H1 (cell line): Measurements from ENCODE around the gene SRPX2. TPM values are rescaled to one million over a fixed set of nuclear protein-coding genes. Genes with fewer than 3 reads are reported as not detected.

Source experiments
- CTCF ChIA-PET: fragments of 300-600 bp; sonication (Branson Sonifier 250); formaldehyde crosslinking; loops from one replicate; lab custom pipeline; 2021; ENCODE audit not compliant: partially characterized antibody; lab: Charles Lee
- POLR2A ChIA-PET: fragments of 300-600 bp; sonication (Branson Sonifier 250); formaldehyde crosslinking; loops from one replicate; lab custom pipeline; 2021; ENCODE audit warnings: inconsistent platforms; ENCODE audit not compliant: partially characterized antibody; lab: Charles Lee
- DNase-seq, 2 experiments: peaks; one replicate each; pipeline versions ENCODE4 v3.0.0 to v3.0.0-alpha.2; 2010 to 2022; ENCODE audit warnings: low spot score in 2 of 2, low read depth in 1 of 2, mixed read lengths in 1 of 2
- FAIRE-seq: peaks from 2 replicates; lab custom pipeline; 2011; peaks lifted over from hg19 to GRCh38; lab: Jason Lieb, UNC
- H2AFZ ChIP-seq: 2 replicates; pipeline ENCODE4 v1.8.1; 2012; ENCODE audit warnings: low read length, inconsistent platforms
- H2AK5ac ChIP-seq: 2 replicates; pipeline ENCODE4 v1.6.1; 2013; ENCODE audit warnings: low read depth, low read length
- H2BK120ac ChIP-seq: replicated peaks from 2 replicates; pipeline ENCODE3; 2013; ENCODE audit warnings: low read depth, low read length, inconsistent platforms
- H2BK12ac ChIP-seq: 2 replicates; pipeline ENCODE4 v1.6.1; 2013; ENCODE audit warnings: low read depth, low read length
- H2BK15ac ChIP-seq: 2 replicates; pipeline ENCODE4 v1.6.1; 2013; ENCODE audit warnings: low read length
- H2BK20ac ChIP-seq: 2 replicates; pipeline ENCODE4 v1.6.1; 2013; ENCODE audit warnings: low read length
- H2BK5ac ChIP-seq: 2 replicates; pipeline ENCODE4 v1.6.1; 2013; ENCODE audit warnings: low read depth, low read length
- H3K14ac ChIP-seq: 2 replicates; pipeline ENCODE4 v1.6.1; 2013; ENCODE audit warnings: inconsistent platforms; ENCODE audit not compliant: insufficient read length
- H3K18ac ChIP-seq: 2 replicates; pipeline ENCODE4 v1.6.1; 2013; ENCODE audit warnings: low read length; ENCODE audit errors: extremely low read depth
- H3K23ac ChIP-seq: 2 replicates; pipeline ENCODE4 v1.6.1; 2013; ENCODE audit warnings: inconsistent platforms; ENCODE audit not compliant: insufficient read length
- H3K23me2 ChIP-seq: 2 replicates; pipeline ENCODE4 v1.6.1; 2013; ENCODE audit warnings: low read depth, low read length
- H3K27ac ChIP-seq: 2 replicates; pipeline ENCODE4 v1.6.1; 2011; ENCODE audit warnings: low read depth, low read length, inconsistent platforms
- H3K27me3 ChIP-seq, 4 experiments: replicated peaks in 1 of 4; 1 replicate in 1 of 4; 2 replicates in 3 of 4; pipeline versions ENCODE4 v1.6.1 to v1.8.1; 2011 to 2013; ENCODE audit warnings: low read length in 3 of 4, mild to moderate bottlenecking in 3 of 4, inconsistent platforms in 2 of 4, mixed read lengths in 2 of 4, moderate library complexity in 1 of 4; ENCODE audit not compliant: control insufficient read depth in 3 of 4, insufficient read depth in 3 of 4; ENCODE audit errors: extremely low read depth in 1 of 4
- H3K36me3 ChIP-seq, 4 experiments: 2 replicates each; pipeline versions ENCODE4 v1.6.1 to v1.8.1; 2011 to 2013; ENCODE audit warnings: mild to moderate bottlenecking in 4 of 4, low read length in 3 of 4, moderate library complexity in 2 of 4, control low read depth in 1 of 4, inconsistent platforms in 1 of 4; ENCODE audit not compliant: insufficient read depth in 4 of 4, control insufficient read depth in 2 of 4
- H3K4ac ChIP-seq: replicated peaks from 2 replicates; pipeline ENCODE3; 2013; ENCODE audit warnings: low read length, low read depth, mixed read lengths, inconsistent platforms; ENCODE audit not compliant: insufficient read length
- H3K4me1 ChIP-seq, 4 experiments: replicated peaks in 1 of 4; 1 replicate in 1 of 4; 2 replicates in 3 of 4; pipeline versions ENCODE4 v1.6.1 to v1.8.1; 2011 to 2013; ENCODE audit warnings: low read length in 3 of 4, inconsistent platforms in 2 of 4, mixed read lengths in 1 of 4; ENCODE audit not compliant: insufficient read depth in 4 of 4, control insufficient read depth in 3 of 4
- H3K4me2 ChIP-seq, 2 experiments: 2 replicates each; pipeline versions ENCODE4 v1.6.1 to v1.8.1; 2011 to 2013; ENCODE audit warnings: low read depth in 2 of 2, low read length in 2 of 2, control low read depth in 1 of 2, inconsistent platforms in 1 of 2, mild to moderate bottlenecking in 1 of 2; ENCODE audit not compliant: insufficient read depth in 1 of 2
- H3K4me3 ChIP-seq, 4 experiments: fragments of 200-600, 300-600 bp in 1 of 4; sonication (generic), shearing (Covaris generic), sonication (Bioruptor Twin) in 1 of 4; 2 replicates each; pipeline versions ENCODE4 v1.5.1 to v1.8.1; 2011 to 2016; ENCODE audit warnings: low read length in 4 of 4, low read depth in 3 of 4, control low read depth in 2 of 4, inconsistent platforms in 2 of 4, mild to moderate bottlenecking in 2 of 4, mixed read lengths in 1 of 4, moderate library complexity in 1 of 4; ENCODE audit not compliant: insufficient read depth in 2 of 4; ENCODE audit errors: extremely low read depth in 1 of 4
- H3K56ac ChIP-seq: replicated peaks from 2 replicates; pipeline ENCODE3; 2013; ENCODE audit warnings: low read depth, mild to moderate bottlenecking, mixed read lengths, low read length, inconsistent platforms; ENCODE audit not compliant: insufficient read length
- H3K79me1 ChIP-seq: 2 replicates; pipeline ENCODE4 v1.6.1; 2013; ENCODE audit warnings: low read depth, low read length, control low read depth
- H3K79me2 ChIP-seq, 2 experiments: 2 replicates each; pipeline versions ENCODE4 v1.6.1 to v1.8.1; 2012 to 2013; ENCODE audit warnings: low read length in 2 of 2, mild to moderate bottlenecking in 2 of 2, inconsistent platforms in 1 of 2; ENCODE audit not compliant: insufficient read depth in 2 of 2, control insufficient read depth in 1 of 2
- H3K9ac ChIP-seq, 4 experiments: replicated peaks in 1 of 4; 1 replicate in 1 of 4; 2 replicates in 3 of 4; pipeline versions ENCODE4 v1.6.1 to v1.8.1; 2011 to 2013; ENCODE audit warnings: low read depth in 3 of 4, low read length in 3 of 4, control low read depth in 2 of 4, mild to moderate bottlenecking in 2 of 4, moderate library complexity in 2 of 4, inconsistent platforms in 1 of 4; ENCODE audit errors: extremely low read depth in 1 of 4
- H3K9me3 ChIP-seq, 2 experiments: 2 replicates each; pipeline versions ENCODE4 v1.6.1 to v1.8.1; 2012 to 2013; ENCODE audit warnings: mild to moderate bottlenecking in 2 of 2, moderate library complexity in 2 of 2, control low read depth in 1 of 2, inconsistent platforms in 1 of 2, low read depth in 1 of 2, low read length in 1 of 2, mixed read lengths in 1 of 2; ENCODE audit not compliant: insufficient read depth in 2 of 2
- H4K20me1 ChIP-seq, 2 experiments: replicated peaks in 1 of 2; 2 replicates each; pipeline versions ENCODE3 to v1.8.1; 2011 to 2013; ENCODE audit warnings: inconsistent platforms in 2 of 2, low read length in 2 of 2, mild to moderate bottlenecking in 1 of 2; ENCODE audit not compliant: insufficient read depth in 2 of 2, control insufficient read depth in 1 of 2
- H4K5ac ChIP-seq: 2 replicates; pipeline ENCODE4 v1.6.1; 2013; ENCODE audit warnings: low read length, low read depth, mixed read lengths, inconsistent platforms; ENCODE audit not compliant: insufficient read length
- H4K8ac ChIP-seq: 2 replicates; pipeline ENCODE4 v1.8.0; 2013; ENCODE audit warnings: mild to moderate bottlenecking, moderate library complexity, low read length, inconsistent platforms; ENCODE audit not compliant: insufficient read depth; ENCODE audit errors: extremely low read depth
- H4K91ac ChIP-seq: replicated peaks from 2 replicates; pipeline ENCODE3; 2013; ENCODE audit warnings: low read length, mixed read lengths, inconsistent platforms; ENCODE audit not compliant: insufficient read length
- FOSL1 ChIP-seq: IDR thresholded peaks from 2 replicates; pipeline ENCODE4 v1.6.1; 2011; ENCODE audit warnings: mild to moderate bottlenecking, low read depth, low read length, moderate library complexity; ENCODE audit not compliant: insufficient read depth
- KDM5A ChIP-seq: fragments of 200-600 bp; IDR thresholded peaks from 2 replicates; pipeline ENCODE4 v1.7.1; 2012; ENCODE audit warnings: mild to moderate bottlenecking, low read length, inconsistent platforms, mixed read lengths
- MAFK ChIP-seq: IDR thresholded peaks from 2 replicates; pipeline ENCODE4 v1.6.1; 2012; ENCODE audit warnings: low read depth, mild to moderate bottlenecking, improper control_type of control experiment, low read length
- POLR2A ChIP-seq, 2 experiments: IDR thresholded peaks; 1 replicate in 1 of 2; 2 replicates in 1 of 2; pipeline ENCODE4 v1.6.1; 2011; ENCODE audit warnings: low read depth in 2 of 2, low read length in 2 of 2, mild to moderate bottlenecking in 2 of 2; ENCODE audit errors: control extremely low read depth in 1 of 2
- RNF2 ChIP-seq: fragments of 200-900, 300-1000 bp; sonication (generic); IDR thresholded peaks from 2 replicates; pipeline ENCODE4 v1.7.1; 2016; ENCODE audit warnings: borderline replicate concordance, low read depth, mild to moderate bottlenecking, antibody characterized with exemption, low read length; ENCODE audit not compliant: poor library complexity, severe bottlenecking; ENCODE audit errors: missing control alignments
- SAP30 ChIP-seq: fragments of 300-600 bp; sonication (generic); IDR thresholded peaks from 2 replicates; pipeline ENCODE4 v1.7.1; 2012; ENCODE audit warnings: low read length, moderate library complexity, mild to moderate bottlenecking, inconsistent platforms; ENCODE audit not compliant: insufficient read depth, insufficient replicate concordance
- YY1 ChIP-seq: IDR thresholded peaks from 2 replicates; pipeline ENCODE4 v1.6.1; 2011; ENCODE audit warnings: low read depth, mild to moderate bottlenecking, low read length
- WGBS, 2 experiments: shearing (Covaris generic) in 1 of 2; methylation state at CpG; one replicate each; pipeline versions ENCODE4 v1.1.6 to v1.1.7; 2013 to 2015; ENCODE audit warnings: low lambda C conversion rate in 2 of 2, mixed read lengths in 2 of 2, inconsistent platforms in 1 of 2, low coverage in 1 of 2, missing lambda C conversion rate in 1 of 2; ENCODE audit not compliant: insufficient replicate concordance in 2 of 2, insufficient coverage in 1 of 2, insufficient read length in 1 of 2; ENCODE audit errors: extremely low coverage in 1 of 2, missing lambda C conversion rate in 1 of 2; 5-methylcytosine and 5-hydroxymethylcytosine counted together
- polyA plus RNA-seq, 7 experiments: library from polyadenylated mRNA; depleted of rRNA in 3 of 7; stranded (reverse) in 5 of 7; unstranded in 2 of 7; fragments of >200 nt in 5 of 7; fragments of 200-250 nt in 2 of 7; gene quantifications; 1 replicate in 5 of 7; 2 replicates in 1 of 7; 4 replicates in 1 of 7; pipeline versions ENCODE4 v1.2.1 to v1.2.3, GENCODE V29; 2011 to 2013; ENCODE audit warnings: missing spikeins in 2 of 7, mixed read lengths in 2 of 7
- total RNA-seq: library from RNA; stranded (reverse); fragmentation: NEBNext Ultra II Directional; extraction: Animal tissue kit (Norgen Biotek cat#: 25700); gene quantifications from 2 replicates; pipeline ENCODE4 v1.2.1, GENCODE V29; 2021
- TF ChIP-seq, protein P1 (sequence below), 3 experiments: IDR thresholded peaks; 1 replicate in 2 of 3; 2 replicates in 1 of 3; pipeline versions ENCODE4 v1.5.1 to v1.6.1; 2011; ENCODE audit warnings: low read length in 3 of 3, mild to moderate bottlenecking in 3 of 3, inconsistent platforms in 2 of 3, low read depth in 1 of 3, moderate library complexity in 1 of 3; ENCODE audit not compliant: insufficient read depth in 1 of 3; ENCODE audit errors: control extremely low read depth in 1 of 3

Gene SRPX2
- total and polyA plus RNA-seq, 2 of the 8 experiments (the other 6 are each of a cell fraction or from before 2014, with no cell fraction given), result not detected

DNA sequence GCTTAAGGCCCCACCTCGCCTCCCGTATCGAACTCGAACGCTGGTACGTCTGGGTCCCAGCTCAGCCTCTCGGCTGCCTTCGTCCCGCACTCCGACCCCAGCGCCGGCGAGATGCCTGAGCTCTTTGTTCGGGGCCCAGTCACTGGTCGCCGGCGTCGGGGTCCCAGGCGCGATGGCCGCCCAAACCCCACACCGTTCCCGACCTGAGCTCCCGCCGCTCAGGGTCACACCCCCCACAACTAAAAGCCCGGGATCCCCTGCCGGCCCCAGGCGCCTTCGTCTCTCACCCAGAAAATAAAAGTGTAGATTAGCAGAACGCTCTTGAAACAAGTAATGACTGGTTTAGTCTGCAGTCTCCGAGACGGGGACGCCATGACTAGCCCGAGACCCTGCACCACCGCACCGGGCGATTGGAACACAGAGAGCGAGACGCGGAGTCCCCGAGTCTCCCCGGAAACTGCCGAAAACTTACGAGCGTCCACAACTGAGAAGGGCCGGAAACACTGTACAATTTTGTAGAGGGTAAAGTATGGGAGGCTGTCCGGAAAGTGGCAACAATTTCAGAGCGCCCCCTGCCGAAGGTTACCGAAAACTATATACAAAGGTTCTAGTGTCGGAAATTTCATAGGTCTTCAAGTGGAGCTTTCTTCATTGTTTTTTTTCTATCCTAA lies 7.5 kb upstream of the SRPX2 start, which contains the start of gene TSPAN6:
TSPAN6 (minus strand) TSS at position 486 of the 671 bp plus-strand sequence; CDS start at position 374, 112 bp downstream.
- H3K4me2 ChIP-seq, result peak within 1 kb of the TSS; percentile 69 to 94
- H3K36me3 ChIP-seq, result peaks cover 1 to 29% (median 9%) of the 10 kb centered on the region in 4 experiments; a peak in 5 of 8 replicates
- H2BK15ac ChIP-seq, result no peak within 1 kb of the TSS
- peaks cover 0 to 4% of the 10 kb centered on the region in 2 experiments; a peak in 2 of 4 replicates for H3K79me2 ChIP-seq
- FAIRE-seq (peak; percentile 92), DNase-seq (peak; percentile 47 to 81)
- peak within 1 kb of the TSS; percentile 32; the same call in 1 of the 2 replicates for H2AFZ ChIP-seq
- H3K23ac ChIP-seq, result no peak within 1 kb of the TSS
- ChIA-PET POLR2A (interaction anchor here (0.6 to 1.9 kb wide), 16 partner anchors 10 to 233 kb away, joined by 3 to 14 read pairs (median 4); no protein-coding TSS in a partner anchor), CTCF (interaction anchor here (0.7 to 2.1 kb wide), 12 partner anchors 10 to 189 kb away, joined by 3 to 7 read pairs (median 4); no protein-coding TSS in a partner anchor)
- H3K14ac ChIP-seq, result no peak within 1 kb of the TSS
- H2BK5ac ChIP-seq, result no peak within 1 kb of the TSS; the same call in 1 of the 2 replicates
- H3K27me3 ChIP-seq, result no peaks in the 10 kb centered on the region
- peak within 1 kb of the TSS; percentile 30 for H3K56ac ChIP-seq
- H4K8ac ChIP-seq, result peak within 1 kb of the TSS; percentile 96
- H4K5ac ChIP-seq, result peak within 1 kb of the TSS; percentile 68
- no peak within 1 kb of the TSS for H4K91ac ChIP-seq
- H3K18ac ChIP-seq, result no peak within 1 kb of the TSS; the same call in 1 of the 2 replicates
- H2BK120ac ChIP-seq, result no peak within 1 kb of the TSS
- peak within 1 kb of the TSS; percentile 82 to 94 (median 88) for H3K9ac ChIP-seq
- no peaks in the 10 kb centered on the region for H4K20me1 ChIP-seq
- no peak within 1 kb of the TSS for H3K4ac ChIP-seq
- H2BK12ac ChIP-seq, result no peak within 1 kb of the TSS
- H3K23me2 ChIP-seq, result no peaks in the 10 kb centered on the region
- H2AK5ac ChIP-seq, result no peak within 1 kb of the TSS; the same call in 1 of the 2 replicates
- H3K9me3 ChIP-seq, result no peaks in the 10 kb centered on the region
- no peaks in the 10 kb centered on the region for H3K79me1 ChIP-seq
- 1% methylated on average over 13 of the region's 51 CpGs; no CpG with 5 or more reads in 1 of the 2 experiments for WGBS, 2 experiments
- H3K4me1 ChIP-seq, result peaks cover 0 to 2% (median 0%) of the 10 kb centered on the region in 4 experiments; a peak in 1 of 7 replicates
- peak within 1 kb of the TSS; percentile 63 to 86 (median 75) for H3K4me3 ChIP-seq
- no peak within 1 kb of the TSS for H2BK20ac ChIP-seq
- H3K27ac ChIP-seq, result peak within 1 kb of the TSS; percentile 88
- TF ChIP-seq FOSL1, result no peak
- TF ChIP-seq MAFK, result no peak
- TF ChIP-seq YY1, result peak; percentile 77; the same call in 1 of the 2 replicates
- TF ChIP-seq KDM5A, result no peak
- TF ChIP-seq, protein P1, sequence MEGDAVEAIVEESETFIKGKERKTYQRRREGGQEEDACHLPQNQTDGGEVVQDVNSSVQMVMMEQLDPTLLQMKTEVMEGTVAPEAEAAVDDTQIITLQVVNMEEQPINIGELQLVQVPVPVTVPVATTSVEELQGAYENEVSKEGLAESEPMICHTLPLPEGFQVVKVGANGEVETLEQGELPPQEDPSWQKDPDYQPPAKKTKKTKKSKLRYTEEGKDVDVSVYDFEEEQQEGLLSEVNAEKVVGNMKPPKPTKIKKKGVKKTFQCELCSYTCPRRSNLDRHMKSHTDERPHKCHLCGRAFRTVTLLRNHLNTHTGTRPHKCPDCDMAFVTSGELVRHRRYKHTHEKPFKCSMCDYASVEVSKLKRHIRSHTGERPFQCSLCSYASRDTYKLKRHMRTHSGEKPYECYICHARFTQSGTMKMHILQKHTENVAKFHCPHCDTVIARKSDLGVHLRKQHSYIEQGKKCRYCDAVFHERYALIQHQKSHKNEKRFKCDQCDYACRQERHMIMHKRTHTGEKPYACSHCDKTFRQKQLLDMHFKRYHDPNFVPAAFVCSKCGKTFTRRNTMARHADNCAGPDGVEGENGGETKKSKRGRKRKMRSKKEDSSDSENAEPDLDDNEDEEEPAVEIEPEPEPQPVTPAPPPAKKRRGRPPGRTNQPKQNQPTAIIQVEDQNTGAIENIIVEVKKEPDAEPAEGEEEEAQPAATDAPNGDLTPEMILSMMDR (IDR thresholded peaks at IDR 0.05; ENCODE audit: control extremely low read depth in 1 of 3, insufficient read depth in 1 of 3, low read depth in 1 of 3, low read length in 3 of 3), result peak in 2 of 3 experiments; percentile 33 to 47; a peak in 3 of 4 replicates
- no peak for TF ChIP-seq RNF2
- TF ChIP-seq SAP30, result no peak
- TF ChIP-seq POLR2A (IDR thresholded peaks at IDR 0.05; ENCODE audit: control extremely low read depth in 1 of 2, low read depth in 2 of 2, low read length in 2 of 2), result peak; percentile 69 to 75
